Ovary (tissue), 3 donors: Measurements from ENCODE around the gene SLC27A5.

Source experiments
- EP300 ChIP-seq: sonication (generic); formaldehyde crosslinking; IDR thresholded peaks from one replicate; pipeline ENCODE4 v1.6.1; 2017; ENCODE audit warnings: antibody characterized with exemption
- POLR2A ChIP-seq: fragments of 450-650 bp; IDR thresholded peaks from one replicate; pipeline ENCODE4 v1.6.1; 2017; ENCODE audit warnings: antibody characterized with exemption, mild to moderate bottlenecking, moderate library complexity
- TF ChIP-seq, protein P1 (sequence below), 3 donors: fragments of 450-650 bp in 2 of 3; fragments of 200-600 bp in 1 of 3; IDR thresholded peaks; one replicate each; pipeline versions ENCODE4 v1.5.1 to v1.8.0; 2016 to 2022; ENCODE audit warnings: antibody characterized with exemption in 3 of 3, mild to moderate bottlenecking in 1 of 3
- donor health status: DM: no; HTN: no; CAD: no.

DNA sequence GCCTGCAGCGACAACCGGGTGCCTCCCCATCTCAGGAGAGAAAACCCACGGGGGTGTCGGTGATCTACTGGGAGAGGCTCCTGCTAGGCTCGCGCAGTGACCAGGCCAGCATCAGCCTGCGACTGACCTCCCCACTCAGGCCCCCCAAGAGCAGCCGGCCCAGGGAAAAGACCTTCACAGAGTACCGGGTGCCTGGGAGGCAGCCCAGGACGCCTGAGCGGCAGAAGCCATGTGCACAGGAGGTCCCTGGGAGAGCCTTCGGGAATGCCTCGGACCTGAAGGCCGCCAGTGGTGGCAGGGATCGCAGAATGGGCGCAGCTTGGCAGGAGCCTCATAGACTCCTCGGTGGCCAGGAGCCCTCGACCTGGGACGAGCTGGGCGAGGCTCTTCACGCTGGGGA lies 56.5 kb downstream of the SLC27A5 start:
- TF ChIP-seq, protein P1, sequence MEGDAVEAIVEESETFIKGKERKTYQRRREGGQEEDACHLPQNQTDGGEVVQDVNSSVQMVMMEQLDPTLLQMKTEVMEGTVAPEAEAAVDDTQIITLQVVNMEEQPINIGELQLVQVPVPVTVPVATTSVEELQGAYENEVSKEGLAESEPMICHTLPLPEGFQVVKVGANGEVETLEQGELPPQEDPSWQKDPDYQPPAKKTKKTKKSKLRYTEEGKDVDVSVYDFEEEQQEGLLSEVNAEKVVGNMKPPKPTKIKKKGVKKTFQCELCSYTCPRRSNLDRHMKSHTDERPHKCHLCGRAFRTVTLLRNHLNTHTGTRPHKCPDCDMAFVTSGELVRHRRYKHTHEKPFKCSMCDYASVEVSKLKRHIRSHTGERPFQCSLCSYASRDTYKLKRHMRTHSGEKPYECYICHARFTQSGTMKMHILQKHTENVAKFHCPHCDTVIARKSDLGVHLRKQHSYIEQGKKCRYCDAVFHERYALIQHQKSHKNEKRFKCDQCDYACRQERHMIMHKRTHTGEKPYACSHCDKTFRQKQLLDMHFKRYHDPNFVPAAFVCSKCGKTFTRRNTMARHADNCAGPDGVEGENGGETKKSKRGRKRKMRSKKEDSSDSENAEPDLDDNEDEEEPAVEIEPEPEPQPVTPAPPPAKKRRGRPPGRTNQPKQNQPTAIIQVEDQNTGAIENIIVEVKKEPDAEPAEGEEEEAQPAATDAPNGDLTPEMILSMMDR (IDR thresholded peaks at IDR 0.05), result no peak
- TF ChIP-seq POLR2A (no peak), EP300 (no peak)
